ENCODE measurements around the gene HOTAIR.
A peak's percentile ranks its signal among the peaks of the same experiment; 100 is the strongest.

Gene HOTAIR

DNA sequence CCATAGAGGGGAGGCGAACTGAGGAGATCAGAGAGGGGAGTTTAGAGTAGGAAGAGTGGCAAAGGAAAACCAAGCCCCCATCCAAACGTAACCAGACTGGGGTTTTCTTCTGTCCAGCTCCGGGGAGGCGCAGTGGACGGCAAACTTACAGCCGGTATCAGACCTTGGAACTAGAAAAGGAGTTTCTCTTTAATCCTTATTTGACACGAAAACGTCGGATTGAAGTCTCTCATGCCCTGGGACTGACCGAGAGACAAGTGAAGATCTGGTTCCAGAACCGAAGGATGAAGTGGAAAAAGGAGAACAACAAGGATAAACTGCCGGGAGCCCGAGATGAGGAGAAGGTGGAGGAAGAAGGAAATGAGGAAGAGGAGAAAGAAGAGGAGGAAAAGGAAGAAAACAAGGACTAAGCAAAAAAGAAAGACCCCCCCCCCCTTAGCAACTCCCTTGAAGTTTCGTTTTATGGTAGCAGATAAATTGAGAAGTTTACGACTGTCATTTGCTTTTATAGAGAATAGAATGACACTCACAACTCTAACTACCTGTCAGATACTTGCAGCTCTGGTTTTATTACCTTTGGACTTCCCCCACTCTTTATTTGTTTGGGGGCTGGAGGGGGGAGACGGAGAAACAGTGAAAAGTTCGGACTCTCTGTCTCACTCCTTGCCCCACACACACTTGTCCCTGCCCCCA is 36.4 kb upstream of the HOTAIR start:
- DNase-seq, result no peak

GRCh38 chr12:54010053-54010971 is 35.6 kb upstream of the HOTAIR start:
- DNase-seq, result no peak

DNA sequence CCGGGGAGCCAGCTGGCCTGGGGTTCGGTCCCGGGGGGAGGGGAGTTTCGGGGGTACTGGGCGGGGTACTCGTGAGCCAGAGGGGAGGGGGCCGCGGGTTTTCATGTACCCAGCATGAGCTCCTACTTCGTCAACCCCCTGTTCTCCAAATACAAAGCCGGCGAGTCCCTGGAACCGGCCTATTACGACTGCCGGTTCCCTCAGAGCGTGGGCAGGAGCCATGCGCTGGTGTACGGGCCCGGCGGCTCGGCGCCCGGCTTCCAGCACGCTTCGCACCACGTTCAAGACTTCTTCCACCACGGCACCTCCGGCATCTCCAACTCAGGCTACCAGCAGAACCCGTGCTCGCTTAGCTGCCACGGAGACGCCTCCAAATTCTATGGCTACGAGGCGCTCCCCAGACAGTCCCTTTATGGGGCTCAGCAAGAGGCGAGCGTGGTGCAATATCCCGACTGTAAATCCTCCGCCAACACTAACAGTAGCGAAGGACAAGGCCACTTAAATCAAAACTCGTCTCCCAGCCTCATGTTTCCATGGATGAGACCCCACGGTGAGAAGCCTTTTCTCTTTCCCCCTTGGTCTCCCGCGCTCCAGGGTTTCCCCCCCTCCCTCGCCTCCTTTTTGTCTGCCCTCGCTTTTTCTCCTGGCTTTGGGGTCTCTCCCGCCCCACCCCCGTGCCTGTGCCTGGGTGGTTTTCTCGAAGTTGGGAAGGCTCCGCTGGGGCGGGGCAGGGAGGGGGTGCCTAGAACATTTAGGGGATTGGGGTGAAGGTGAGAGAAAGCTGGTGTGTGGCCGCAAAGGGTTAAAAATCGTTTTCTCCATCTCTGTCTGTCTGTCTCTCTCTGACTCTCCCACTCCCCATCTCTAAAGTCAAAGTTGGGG is 34.7 kb upstream of the HOTAIR start:
- DNase-seq, result no peak

GRCh38 chr12:54008260-54008552 is 33.5 kb upstream of the HOTAIR start:
- no peak for DNase-seq

- DNase-seq, result no peak
Observed at GRCh38 chr12:54007538-54008259, 32.9 kb upstream of the HOTAIR start.

GRCh38 chr12:54006559-54007220 is 31.9 kb upstream of the HOTAIR start:
- DNase-seq, result no peak

DNA sequence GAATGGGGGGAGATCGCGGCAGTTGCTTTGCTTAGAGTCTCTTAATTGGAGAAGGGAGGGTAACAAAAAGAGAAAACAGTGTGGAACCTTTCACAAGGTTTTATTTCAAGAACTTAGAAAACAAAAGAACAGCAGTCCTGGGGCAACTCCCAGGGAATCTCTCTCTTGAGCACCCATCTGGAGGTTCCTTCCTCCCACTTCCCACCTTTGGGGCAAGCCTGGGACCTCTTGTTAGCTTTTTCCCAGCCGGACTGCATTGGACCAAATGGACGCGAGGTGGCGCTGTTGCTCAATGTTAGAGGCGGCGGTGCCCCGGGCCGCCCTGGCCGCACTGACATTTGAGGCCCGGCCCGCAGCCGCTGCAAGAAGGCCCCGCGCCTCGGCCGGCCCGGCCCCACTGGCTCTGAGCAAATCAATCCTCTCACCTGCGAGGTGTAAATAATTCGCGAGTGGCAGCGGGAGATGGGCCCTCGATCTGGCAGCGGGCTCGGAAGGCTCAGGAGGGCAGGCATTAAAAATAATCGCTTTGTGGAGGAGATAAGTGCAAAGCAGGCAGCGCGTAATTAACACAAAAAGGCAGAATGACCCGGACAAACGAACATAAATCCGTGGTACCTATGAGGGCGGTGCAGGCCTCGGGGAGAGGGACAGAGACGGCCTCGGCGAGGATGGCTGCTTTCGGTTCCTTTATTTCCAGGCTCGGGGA is 31.3 kb upstream of the HOTAIR start:
- DNase-seq, result peak; percentile 78

DNA sequence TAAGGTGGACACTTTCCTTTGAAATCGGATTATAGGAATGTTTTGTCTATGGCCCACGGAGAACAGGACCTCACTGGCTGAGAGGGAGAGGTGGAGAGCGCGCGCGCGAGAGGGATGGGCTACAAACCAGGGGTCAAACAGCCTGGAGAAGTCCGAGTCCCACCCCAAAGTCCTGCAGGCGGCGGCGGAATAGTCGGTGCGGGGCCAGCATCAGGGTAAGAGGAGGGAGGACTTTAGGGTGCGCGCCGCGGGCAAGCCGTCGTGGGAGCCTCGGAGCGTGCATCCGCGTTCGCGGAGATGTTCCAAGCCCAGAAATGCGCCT is 30.7 kb upstream of the HOTAIR start:
- no peak for DNase-seq

- no peak for DNase-seq
Observed at GRCh38 chr12:54004841-54005530, 30.2 kb upstream of the HOTAIR start.

- DNase-seq, result no peak
Observed at GRCh38 chr12:54004063-54004840, 29.5 kb upstream of the HOTAIR start.

- DNase-seq, result no peak
Observed at GRCh38 chr12:54003625-54004024, 28.9 kb upstream of the HOTAIR start.

- DNase-seq, result no peak
Observed at GRCh38 chr12:54002915-54003389, 28.2 kb upstream of the HOTAIR start.

- DNase-seq, result no peak
Observed at GRCh38 chr12:54002278-54002914, 27.6 kb upstream of the HOTAIR start.

GRCh38 chr12:54001283-54002187 is 26.8 kb upstream of the HOTAIR start:
- DNase-seq, result no peak

DNA sequence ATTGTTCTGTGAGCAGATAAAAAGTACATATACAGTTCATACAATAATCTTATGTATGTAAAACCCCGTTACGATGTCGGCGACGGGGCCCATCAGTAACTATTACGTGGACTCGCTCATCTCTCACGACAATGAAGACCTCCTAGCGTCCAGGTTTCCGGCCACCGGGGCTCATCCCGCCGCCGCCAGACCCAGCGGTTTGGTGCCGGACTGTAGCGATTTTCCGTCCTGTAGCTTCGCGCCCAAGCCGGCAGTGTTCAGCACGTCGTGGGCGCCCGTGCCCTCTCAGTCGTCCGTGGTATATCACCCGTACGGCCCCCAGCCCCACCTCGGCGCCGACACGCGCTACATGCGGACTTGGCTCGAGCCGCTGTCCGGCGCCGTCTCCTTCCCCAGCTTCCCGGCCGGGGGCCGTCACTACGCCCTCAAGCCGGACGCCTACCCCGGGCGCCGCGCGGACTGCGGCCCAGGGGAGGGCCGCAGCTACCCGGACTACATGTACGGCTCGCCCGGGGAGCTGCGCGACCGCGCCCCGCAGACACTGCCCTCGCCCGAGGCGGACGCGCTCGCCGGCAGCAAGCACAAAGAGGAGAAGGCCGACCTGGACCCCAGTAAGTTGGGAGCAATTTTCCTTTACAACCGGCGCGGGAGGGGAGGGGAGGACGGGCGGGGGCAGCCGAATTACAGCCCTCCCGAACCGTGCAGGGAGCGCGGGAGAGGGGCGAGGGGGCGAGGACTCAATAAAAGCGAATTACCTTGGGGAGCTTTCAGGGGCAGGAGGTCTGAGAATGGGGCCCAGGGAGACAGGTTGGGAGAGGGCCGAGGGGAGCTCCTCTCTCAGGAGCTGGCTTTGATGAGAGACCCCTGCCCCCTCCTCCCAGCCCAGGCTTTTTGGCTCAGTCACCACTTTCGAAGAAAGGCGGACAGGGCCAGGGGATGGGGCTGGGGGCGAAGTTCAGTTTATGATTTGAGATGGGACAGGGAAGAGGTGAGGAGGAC is 25.7 kb upstream of the HOTAIR start, which contains the start of gene HOXC9:
TSS of gene HOXC9 (plus strand) at position 46 of the 999 bp plus-strand sequence. CDS start at position 74, 28 bp downstream.
- DNase-seq, result no peak

DNA sequence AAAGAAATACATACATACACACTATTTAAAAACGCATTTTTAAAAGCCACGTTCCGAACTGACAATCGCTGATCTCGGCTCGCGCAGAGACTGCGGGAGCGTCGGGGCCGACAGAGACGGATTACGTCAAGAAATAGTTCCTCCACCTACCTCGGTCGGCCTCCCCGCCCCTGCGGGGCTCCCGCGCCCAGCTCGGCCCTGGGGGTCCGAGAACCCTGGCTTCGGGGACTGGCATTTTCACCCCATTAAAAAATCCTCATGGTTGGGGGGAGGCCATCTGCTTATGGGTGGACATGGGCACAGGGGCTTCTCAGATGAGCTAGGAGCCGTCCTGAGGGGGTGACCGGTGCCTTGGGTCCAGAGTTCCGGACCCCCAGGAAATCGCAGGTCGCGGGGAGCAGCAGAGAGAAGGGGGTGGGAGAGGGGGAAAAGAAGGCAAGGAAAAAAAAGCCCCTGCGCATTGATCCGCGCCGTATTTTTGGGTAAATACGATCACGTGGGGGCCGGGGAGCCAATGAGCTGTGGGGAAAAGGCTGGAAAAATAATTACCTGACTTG is 24.9 kb upstream of the HOTAIR start:
- no peak for DNase-seq

DNA sequence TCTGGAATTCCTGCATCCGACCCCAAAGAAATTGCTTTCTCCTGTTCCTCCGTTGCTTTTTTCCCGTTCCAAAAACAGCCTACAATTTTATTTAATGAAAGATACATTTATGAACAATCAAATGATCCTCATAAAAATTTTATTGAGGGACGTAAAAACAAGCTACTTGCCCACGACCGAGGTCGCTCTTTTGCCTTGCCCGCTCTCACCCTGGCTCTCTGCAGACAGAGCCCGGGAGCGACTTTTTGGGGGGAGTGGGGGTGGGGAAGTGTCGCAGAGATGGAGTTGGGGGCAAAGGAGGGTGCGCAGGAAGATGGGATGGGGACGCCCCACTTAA is 24.1 kb upstream of the HOTAIR start:
- DNase-seq, result no peak

All from stimulated activated naive CD4-positive, alpha-beta T cell treated with Interleukin-2 at 50 U/mL for 16 hours (primary cell).